ENCODE measurements around the gene SAMD9.
A peak's percentile ranks its signal among the peaks of the same experiment; 100 is the strongest.

SAMD9 gene

DNA sequence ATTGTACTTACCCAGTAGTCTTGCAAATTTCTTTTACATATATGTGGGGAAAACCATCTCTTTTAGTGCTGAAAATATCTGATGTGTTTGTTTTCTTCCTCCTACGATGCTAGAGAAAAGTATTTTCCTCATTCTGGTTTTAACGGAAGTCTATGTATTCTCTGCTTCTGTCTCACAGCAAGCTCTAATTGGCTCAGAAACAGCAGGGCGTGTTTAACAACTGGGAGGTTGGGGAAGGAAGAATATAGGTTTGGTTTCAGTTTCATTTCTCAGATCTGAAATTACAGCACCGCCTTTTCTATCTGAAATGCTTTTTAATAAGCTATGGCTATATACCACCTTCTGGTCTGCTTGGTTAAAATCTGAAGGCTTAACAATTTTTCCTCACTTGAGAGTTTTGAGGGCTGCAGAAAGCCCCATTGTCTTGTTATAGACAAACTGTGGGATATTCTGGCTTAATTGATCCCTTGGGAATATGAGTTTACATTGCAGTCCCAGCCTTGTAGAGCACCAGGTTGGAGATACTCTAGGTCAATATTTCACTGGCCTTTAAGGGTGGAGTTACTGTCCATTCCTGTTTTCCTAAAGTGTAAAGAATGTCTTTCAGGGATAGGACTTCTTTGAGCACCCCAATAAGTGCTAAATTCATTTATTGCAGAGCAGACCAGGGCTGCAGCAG, at the start of gene SAMD9:
SAMD9 (minus strand) TSS at position 128 of the 679 bp plus-strand sequence. CDS start 11,882 bp downstream, outside the sequence.
- DNase-seq (ENCODE audit: extremely low spot score), result peak; percentile 76
- TF ChIP-seq CTCF (IDR thresholded peaks at IDR 0.05; ENCODE audit: control extremely low read depth, extremely low read depth, low read depth, missing control alignments), result no peak
- CTCF ChIA-PET, result interaction anchor here (1.0 to 1.7 kb wide), 5 partner anchors 10 to 34 kb away, joined by 3 to 6 read pairs (median 4); no protein-coding TSS in a partner anchor
- POLR2A ChIA-PET, result no interaction called here

DNA sequence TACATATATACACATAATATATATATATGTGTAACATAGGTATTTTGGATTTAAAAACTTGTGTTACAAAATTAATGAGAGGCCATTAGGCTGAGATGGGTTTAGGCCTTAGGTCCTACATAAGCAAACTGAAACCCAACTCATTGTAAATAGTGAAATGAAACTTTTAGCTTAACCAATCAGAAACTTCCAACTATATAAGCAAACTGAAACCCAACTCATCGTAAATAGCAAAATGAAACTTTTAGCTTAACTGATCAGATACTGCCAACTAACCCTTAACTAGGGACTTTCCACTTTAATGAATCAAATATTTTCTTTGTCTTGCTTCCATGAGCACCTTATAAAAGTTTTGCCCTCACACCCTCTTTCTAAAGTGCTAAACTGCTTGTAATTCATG, 47.7 kb upstream of the SAMD9 start:
- TF ChIP-seq CTCF (IDR thresholded peaks at IDR 0.05; ENCODE audit: control extremely low read depth, extremely low read depth, low read depth, missing control alignments), result no peak
- ChIA-PET POLR2A (no interaction called here), CTCF (interaction anchor here (1.7 kb wide), 1 partner anchor 20 kb away, joined by 4 read pairs; no protein-coding TSS in a partner anchor)
- DNase-seq (ENCODE audit: extremely low spot score), result peak; percentile 21

DNA sequence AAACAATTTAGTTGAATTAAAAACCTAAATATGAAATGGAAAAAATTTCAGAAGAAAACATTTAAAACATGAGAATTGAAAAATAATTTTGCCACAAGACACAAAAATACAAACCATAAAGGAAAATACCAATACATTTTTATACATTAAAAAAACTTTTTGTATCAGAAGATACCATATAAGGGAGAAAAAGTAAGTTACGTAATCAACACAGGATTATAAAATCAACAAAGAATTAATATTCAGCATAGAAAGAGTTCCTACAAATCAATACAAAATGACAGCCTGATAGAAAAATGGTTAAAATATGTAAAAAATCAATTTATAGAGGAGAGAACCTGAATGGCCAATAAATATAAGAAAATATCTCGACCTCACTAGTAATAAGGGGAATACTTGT, 47.0 kb upstream of the SAMD9 start:
- ChIA-PET CTCF (interaction anchor here (1.7 kb wide), 1 partner anchor 20 kb away, joined by 4 read pairs; no protein-coding TSS in a partner anchor), POLR2A (no interaction called here)

DNA sequence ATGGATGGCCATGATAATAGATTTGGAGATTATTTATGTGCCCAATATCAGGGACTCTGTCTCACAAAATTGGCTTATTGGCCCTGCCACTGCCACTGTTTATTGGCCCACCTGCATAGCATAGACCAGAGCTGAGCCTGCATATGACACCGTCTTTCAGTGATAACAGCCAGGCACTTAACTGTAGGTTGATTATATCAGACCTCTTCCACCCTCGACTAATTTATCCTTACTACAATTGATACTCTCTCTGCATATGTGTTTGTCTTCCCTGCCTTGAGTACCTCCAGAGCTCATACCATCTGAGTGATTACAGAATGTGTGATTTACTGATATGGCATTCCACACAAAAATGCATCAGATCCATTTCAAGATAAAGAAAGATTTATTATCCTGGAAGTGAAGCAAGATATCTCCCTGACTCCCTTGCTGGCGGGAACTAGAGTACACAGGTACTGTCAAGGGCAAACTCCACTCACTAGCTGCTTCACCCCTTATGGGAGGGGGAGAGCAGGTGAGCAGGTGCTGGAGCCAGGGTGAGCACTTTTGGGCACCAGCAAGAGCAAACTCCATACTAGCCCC, 43.5 kb upstream of the SAMD9 start:
- CTCF ChIA-PET, result interaction anchor here (1.7 kb wide), 1 partner anchor 9 kb away, joined by 5 read pairs; no protein-coding TSS in a partner anchor
- TF ChIP-seq CTCF (IDR thresholded peaks at IDR 0.05; ENCODE audit: control extremely low read depth, extremely low read depth, low read depth, missing control alignments), result no peak
- POLR2A ChIA-PET, result no interaction called here
- no peak for DNase-seq (ENCODE audit: extremely low spot score)

More for the DNA sequence above, 47.0 kb upstream of the SAMD9 start:
- TF ChIP-seq CTCF (IDR thresholded peaks at IDR 0.05; ENCODE audit: control extremely low read depth, extremely low read depth, low read depth, missing control alignments), result no peak
- no peak for DNase-seq (ENCODE audit: extremely low spot score)

GRCh38 chr7:93160410-93160809, 42.6 kb upstream of the SAMD9 start:
- POLR2A ChIA-PET, result no interaction called here
- no peak for TF ChIP-seq CTCF (IDR thresholded peaks at IDR 0.05; ENCODE audit: control extremely low read depth, extremely low read depth, low read depth, missing control alignments)
- CTCF ChIA-PET, result interaction anchor here (1.7 kb wide), 1 partner anchor 9 kb away, joined by 5 read pairs; no protein-coding TSS in a partner anchor
- no peak for DNase-seq (ENCODE audit: extremely low spot score)

- CTCF ChIA-PET, result interaction anchor here (1.0 kb wide), 1 partner anchor 27 kb away, joined by 3 read pairs; no protein-coding TSS in a partner anchor
- POLR2A ChIA-PET, result no interaction called here
- no peak for TF ChIP-seq CTCF (IDR thresholded peaks at IDR 0.05; ENCODE audit: control extremely low read depth, extremely low read depth, low read depth, missing control alignments)
- no peak for DNase-seq (ENCODE audit: extremely low spot score)
Observed at GRCh38 chr7:93159490-93159889, 41.7 kb upstream of the SAMD9 start.
